ENCODE measurements around the gene AP2B1. TPM values are rescaled to one million over a fixed set of nuclear protein-coding genes. Genes with fewer than 3 reads are reported as not detected.

The AP2B1 gene
- total and polyA plus RNA-seq, 4 donors, result 8.7 to 55.6 (median 22.3) TPM

DNA sequence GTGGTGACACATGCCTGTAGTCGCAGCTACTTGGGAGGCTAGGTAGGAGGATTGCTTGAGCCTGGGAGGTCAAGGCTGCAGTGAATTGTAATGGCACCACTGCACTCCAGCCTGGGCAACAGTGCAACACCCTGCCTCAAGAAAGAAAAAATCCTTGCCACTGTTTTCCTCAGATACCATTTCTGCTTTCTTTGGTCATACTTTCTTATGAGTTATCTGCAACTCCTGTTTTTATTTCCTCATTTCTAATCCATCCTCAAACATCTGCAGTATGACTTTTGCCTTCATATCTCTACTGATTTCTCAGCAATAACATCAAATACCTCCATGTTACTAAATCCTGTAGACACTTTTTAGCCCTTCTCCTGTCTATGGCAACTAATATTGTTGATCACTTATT, 3.1 kb upstream of the AP2B1 start:
- no peak for DNase-seq (ENCODE audit: low spot score)
- no peaks in the 10 kb centered on the region for H3K27me3 ChIP-seq (ENCODE audit: control insufficient read depth in 4 of 4, insufficient read depth in 4 of 4, low read length in 3 of 4)
- no peak overlapping the region for H3K9ac ChIP-seq (ENCODE audit: low read depth in 1 of 2, low read length in 2 of 2)
- TF ChIP-seq HNF4G (IDR thresholded peaks at IDR 0.05), result no peak
- TF ChIP-seq FOXA1 (IDR thresholded peaks at IDR 0.05), result no peak
- no peak for TF ChIP-seq EGR1 (IDR thresholded peaks at IDR 0.05; ENCODE audit: low read depth in 2 of 2)
- H3K36me3 ChIP-seq (ENCODE audit: control insufficient read depth in 4 of 4, insufficient read depth in 3 of 4, low read depth in 1 of 4, low read length in 3 of 4), result no peaks in the 10 kb centered on the region
- peaks cover 0 to 21% (median 13%) of the 10 kb centered on the region in 4 donors for H3K4me1 ChIP-seq (ENCODE audit: control insufficient read depth in 4 of 4, insufficient read depth in 4 of 4, low read length in 3 of 4)
- no peak overlapping the region for H3K4me3 ChIP-seq (ENCODE audit: low read depth in 1 of 3, low read length in 3 of 3)
- no peaks in the 10 kb centered on the region for H3K9me3 ChIP-seq (ENCODE audit: control insufficient read depth in 4 of 4, low read length in 3 of 4)
- no peak overlapping the region for H3K27ac ChIP-seq (ENCODE audit: low read depth in 1 of 2, low read length in 2 of 2)
- WGBS, result 82% methylated on average over 1 of the region's 1 CpG

GRCh38 chr17:35586569-35587073, 501 bp upstream of the AP2B1 start:
- DNase-seq (ENCODE audit: low spot score), result no peak
- WGBS, result 38% methylated on average over 7 of the region's 7 CpGs
- Histone ChIP-seq H3K9me3 (ENCODE audit: control insufficient read depth in 4 of 4, low read length in 3 of 4) (no peaks in the 10 kb centered on the region), H3K4me1 (ENCODE audit: control insufficient read depth in 4 of 4, insufficient read depth in 4 of 4, low read length in 3 of 4) (peaks cover 1 to 21% (median 10%) of the 10 kb centered on the region in 4 donors), H3K27ac (ENCODE audit: low read depth in 1 of 2, low read length in 2 of 2) (peak overlapping the region; percentile 76 to 81), H3K36me3 (ENCODE audit: control insufficient read depth in 4 of 4, insufficient read depth in 3 of 4, low read depth in 1 of 4, low read length in 3 of 4) (no peaks in the 10 kb centered on the region), H3K27me3 (ENCODE audit: control insufficient read depth in 4 of 4, insufficient read depth in 4 of 4, low read length in 3 of 4) (no peaks in the 10 kb centered on the region), H3K4me3 (ENCODE audit: low read depth in 1 of 3, low read length in 3 of 3) (peak overlapping the region; percentile 74 to 97 (median 94)), H3K9ac (ENCODE audit: low read depth in 1 of 2, low read length in 2 of 2) (peak overlapping the region; percentile 76 to 88)
- TF ChIP-seq HNF4G (IDR thresholded peaks at IDR 0.05), result no peak

- TF ChIP-seq SP1 (IDR thresholded peaks at IDR 0.05) (no peak), GABPA (IDR thresholded peaks at IDR 0.05 in 1 of 2, conservative IDR thresholded peaks at IDR 0.05 in 1 of 2) (no peak), RAD21 (IDR thresholded peaks at IDR 0.05) (no peak), FOXA2 (IDR thresholded peaks at IDR 0.05) (no peak), JUND (IDR thresholded peaks at IDR 0.05) (no peak), REST (IDR thresholded peaks at IDR 0.05) (no peak), TAF1 (conservative IDR thresholded peaks at IDR 0.05) (no peak), YY1 (IDR thresholded peaks at IDR 0.05) (no peak), MAX (IDR thresholded peaks at IDR 0.05) (no peak), HNF4G (IDR thresholded peaks at IDR 0.05) (no peak)
- TF ChIP-seq, protein P1, sequence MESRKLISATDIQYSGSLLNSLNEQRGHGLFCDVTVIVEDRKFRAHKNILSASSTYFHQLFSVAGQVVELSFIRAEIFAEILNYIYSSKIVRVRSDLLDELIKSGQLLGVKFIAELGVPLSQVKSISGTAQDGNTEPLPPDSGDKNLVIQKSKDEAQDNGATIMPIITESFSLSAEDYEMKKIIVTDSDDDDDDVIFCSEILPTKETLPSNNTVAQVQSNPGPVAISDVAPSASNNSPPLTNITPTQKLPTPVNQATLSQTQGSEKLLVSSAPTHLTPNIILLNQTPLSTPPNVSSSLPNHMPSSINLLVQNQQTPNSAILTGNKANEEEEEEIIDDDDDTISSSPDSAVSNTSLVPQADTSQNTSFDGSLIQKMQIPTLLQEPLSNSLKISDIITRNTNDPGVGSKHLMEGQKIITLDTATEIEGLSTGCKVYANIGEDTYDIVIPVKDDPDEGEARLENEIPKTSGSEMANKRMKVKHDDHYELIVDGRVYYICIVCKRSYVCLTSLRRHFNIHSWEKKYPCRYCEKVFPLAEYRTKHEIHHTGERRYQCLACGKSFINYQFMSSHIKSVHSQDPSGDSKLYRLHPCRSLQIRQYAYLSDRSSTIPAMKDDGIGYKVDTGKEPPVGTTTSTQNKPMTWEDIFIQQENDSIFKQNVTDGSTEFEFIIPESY (IDR thresholded peaks at IDR 0.05), result no peak
- TF ChIP-seq, protein P2, sequence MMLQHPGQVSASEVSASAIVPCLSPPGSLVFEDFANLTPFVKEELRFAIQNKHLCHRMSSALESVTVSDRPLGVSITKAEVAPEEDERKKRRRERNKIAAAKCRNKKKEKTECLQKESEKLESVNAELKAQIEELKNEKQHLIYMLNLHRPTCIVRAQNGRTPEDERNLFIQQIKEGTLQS (IDR thresholded peaks at IDR 0.05), result no peak
- no peaks in the 10 kb centered on the region for H3K27me3 ChIP-seq (ENCODE audit: control insufficient read depth in 4 of 4, insufficient read depth in 4 of 4, low read length in 3 of 4)
- H3K4me1 ChIP-seq (ENCODE audit: control insufficient read depth in 4 of 4, insufficient read depth in 4 of 4, low read length in 3 of 4), result peaks cover 1 to 21% (median 10%) of the 10 kb centered on the region in 4 donors
- H3K4me3 ChIP-seq (ENCODE audit: low read depth in 1 of 3, low read length in 3 of 3), result peak overlapping the region in 1 of 3 donors; percentile 74
- H3K9ac ChIP-seq (ENCODE audit: low read depth in 1 of 2, low read length in 2 of 2), result no peak overlapping the region
- no peak overlapping the region for H3K27ac ChIP-seq (ENCODE audit: low read depth in 1 of 2, low read length in 2 of 2)
- 81% methylated on average over 12 of the region's 12 CpGs for WGBS
- no peak for DNase-seq (ENCODE audit: low spot score)
- H3K36me3 ChIP-seq (ENCODE audit: control insufficient read depth in 4 of 4, insufficient read depth in 3 of 4, low read depth in 1 of 4, low read length in 3 of 4), result no peaks in the 10 kb centered on the region
- H3K9me3 ChIP-seq (ENCODE audit: control insufficient read depth in 4 of 4, low read length in 3 of 4), result no peaks in the 10 kb centered on the region
These were observed 1.2 kb downstream of the AP2B1 start for GRCh38 chr17:35588196-35588920.

Measured in liver (tissue), 9 donors.